Spleen (tissue), 7 donors: ENCODE measurements around the gene SDK1.

Experiments used
- POLR2A ChIP-seq, 3 donors: fragments of 450-650 bp; IDR thresholded peaks; one replicate each; pipeline ENCODE4 v1.5.1; 2017; ENCODE audit warnings: antibody characterized with exemption in 3 of 3, mild to moderate bottlenecking in 1 of 3
- POLR2AphosphoS5 ChIP-seq, 3 donors: sonication (generic); formaldehyde crosslinking; IDR thresholded peaks; one replicate each; pipeline ENCODE4 v1.5.1; 2017; ENCODE audit warnings: antibody characterized with exemption in 3 of 3
- TF ChIP-seq, protein P1 (sequence below), 11 experiments: fragments of 200-600 bp in 7 of 11; fragments of 450-650 bp in 4 of 11; sonication (generic) in 4 of 11; IDR thresholded peaks in 8 of 11; conservative IDR thresholded peaks in 3 of 11; 1 replicate in 7 of 11; 2 replicates in 4 of 11; pipeline versions ENCODE4 v1.4.0 to v1.8.0; 2016 to 2021; ENCODE audit warnings: antibody characterized with exemption in 11 of 11, inconsistent platforms in 4 of 11, mild to moderate bottlenecking in 1 of 11
- donor health status: DM: no; HTN: no; CAD: no; lungs with moderate emphysema.
- donor health status: DM: no; HTN: no; CAD: no.
- donor health status: DM: no; HTN: no; CAD: no.

GRCh38 chr7:3922175-3922635 lies 621.2 kb downstream of the SDK1 start:
- TF ChIP-seq, protein P1, sequence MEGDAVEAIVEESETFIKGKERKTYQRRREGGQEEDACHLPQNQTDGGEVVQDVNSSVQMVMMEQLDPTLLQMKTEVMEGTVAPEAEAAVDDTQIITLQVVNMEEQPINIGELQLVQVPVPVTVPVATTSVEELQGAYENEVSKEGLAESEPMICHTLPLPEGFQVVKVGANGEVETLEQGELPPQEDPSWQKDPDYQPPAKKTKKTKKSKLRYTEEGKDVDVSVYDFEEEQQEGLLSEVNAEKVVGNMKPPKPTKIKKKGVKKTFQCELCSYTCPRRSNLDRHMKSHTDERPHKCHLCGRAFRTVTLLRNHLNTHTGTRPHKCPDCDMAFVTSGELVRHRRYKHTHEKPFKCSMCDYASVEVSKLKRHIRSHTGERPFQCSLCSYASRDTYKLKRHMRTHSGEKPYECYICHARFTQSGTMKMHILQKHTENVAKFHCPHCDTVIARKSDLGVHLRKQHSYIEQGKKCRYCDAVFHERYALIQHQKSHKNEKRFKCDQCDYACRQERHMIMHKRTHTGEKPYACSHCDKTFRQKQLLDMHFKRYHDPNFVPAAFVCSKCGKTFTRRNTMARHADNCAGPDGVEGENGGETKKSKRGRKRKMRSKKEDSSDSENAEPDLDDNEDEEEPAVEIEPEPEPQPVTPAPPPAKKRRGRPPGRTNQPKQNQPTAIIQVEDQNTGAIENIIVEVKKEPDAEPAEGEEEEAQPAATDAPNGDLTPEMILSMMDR (IDR thresholded peaks at IDR 0.05 in 8 of 11, conservative IDR thresholded peaks at IDR 0.05 in 3 of 11), result peak in 4 of 11 experiments; percentile 16 to 40 (median 26)
- TF ChIP-seq POLR2AphosphoS5 (IDR thresholded peaks at IDR 0.05), result peak in 1 of 3 donors; percentile 43
- TF ChIP-seq POLR2A (IDR thresholded peaks at IDR 0.05), result no peak
